GM11168 (cell line): Measurements from ENCODE around the gene CRTC1.

ENCODE experiments used
- in situ Hi-C: fragments of 300-500 bp; cut with MboI; formaldehyde crosslinking; loops from one replicate; pipeline ENCODE4 v1.12.0; 2022; ENCODE audit warnings: low sequenced_read_pairs; ENCODE audit not compliant: unreplicated experiment

The CRTC1 gene

GRCh38 chr19:18698321-18699167 is 15.1 kb downstream of the CRTC1 start:
- in situ Hi-C loops = no loop called here

- in situ Hi-C loops = no loop called here
These were observed 16.0 kb downstream of the CRTC1 start for GRCh38 chr19:18699403-18700054.

GRCh38 chr19:18700501-18701249 is 17.2 kb downstream of the CRTC1 start:
- in situ Hi-C loops = no loop called here

GRCh38 chr19:18701250-18701608 is 17.7 kb downstream of the CRTC1 start:
- in situ Hi-C loops = no loop called here

- in situ Hi-C loops = no loop called here
These were observed 20.6 kb downstream of the CRTC1 start for GRCh38 chr19:18704054-18704453.

- in situ Hi-C loops = no loop called here
These were observed 21.5 kb downstream of the CRTC1 start for GRCh38 chr19:18704971-18705370.

GRCh38 chr19:18708452-18709231 is 25.2 kb downstream of the CRTC1 start:
- in situ Hi-C loops = no loop called here

GRCh38 chr19:18709546-18709945 is 26.1 kb downstream of the CRTC1 start:
- in situ Hi-C loops = no loop called here

- in situ Hi-C loops = no loop called here
These were observed 26.7 kb downstream of the CRTC1 start for GRCh38 chr19:18710186-18710585.

- in situ Hi-C loops = no loop called here
These were observed 27.7 kb downstream of the CRTC1 start for GRCh38 chr19:18710996-18711751.

- in situ Hi-C loops = no loop called here
These were observed 28.4 kb downstream of the CRTC1 start for GRCh38 chr19:18711893-18712292.

- in situ Hi-C loops = no loop called here
These were observed 29.5 kb downstream of the CRTC1 start for GRCh38 chr19:18712981-18713380.

GRCh38 chr19:18713550-18714117 is 30.2 kb downstream of the CRTC1 start:
- in situ Hi-C loops = no loop called here

GRCh38 chr19:18715416-18715815 is 31.9 kb downstream of the CRTC1 start:
- in situ Hi-C loops = no loop called here

- in situ Hi-C loops = no loop called here
These were observed 33.4 kb downstream of the CRTC1 start for GRCh38 chr19:18716857-18717256.

GRCh38 chr19:18717601-18718000 is 34.1 kb downstream of the CRTC1 start:
- in situ Hi-C loops = no loop called here

GRCh38 chr19:18718015-18718526 is 34.6 kb downstream of the CRTC1 start:
- in situ Hi-C loops = no loop called here

GRCh38 chr19:18718846-18719458 is 35.5 kb downstream of the CRTC1 start:
- in situ Hi-C loops = no loop called here

GRCh38 chr19:18719541-18719940 is 36.1 kb downstream of the CRTC1 start:
- in situ Hi-C loops = no loop called here
